H9 (cell line): ENCODE data around the gene ATP1B2. TPM values are rescaled to one million over a fixed set of nuclear protein-coding genes. Genes with fewer than 3 reads are reported as not detected.

Experiments
- DNase-seq: peaks from one replicate; pipeline ENCODE4 v3.0.0-alpha.2; 2017
- H2AFZ ChIP-seq: one replicate; pipeline ENCODE4 v1.6.1; 2013; ENCODE audit warnings: mild to moderate bottlenecking, low read length, control low read depth, moderate library complexity
- H2AK5ac ChIP-seq: 2 replicates; pipeline ENCODE4 v1.6.1; 2013; ENCODE audit warnings: low read length, control low read depth, mixed read lengths; ENCODE audit not compliant: insufficient read length
- H2BK120ac ChIP-seq: one replicate; pipeline ENCODE4 v1.6.1; 2013; ENCODE audit warnings: low read depth, mild to moderate bottlenecking, low read length, control low read depth, inconsistent platforms; ENCODE audit not compliant: poor library complexity, severe bottlenecking
- H2BK12ac ChIP-seq: 2 replicates; pipeline ENCODE4 v1.6.1; 2013; ENCODE audit warnings: low read length, control low read depth, mixed read lengths, low read depth; ENCODE audit not compliant: insufficient read length
- H2BK15ac ChIP-seq: 2 replicates; pipeline ENCODE4 v1.6.1; 2013; ENCODE audit warnings: low read depth, low read length, control low read depth
- H2BK20ac ChIP-seq: one replicate; pipeline ENCODE4 v1.6.1; 2013; ENCODE audit warnings: low read depth, mild to moderate bottlenecking, low read length, control low read depth, inconsistent platforms; ENCODE audit not compliant: poor library complexity, severe bottlenecking
- H2BK5ac ChIP-seq: 2 replicates; pipeline ENCODE4 v1.6.1; 2013; ENCODE audit warnings: low read length, control low read depth, mixed read lengths; ENCODE audit not compliant: insufficient read length
- H3K14ac ChIP-seq: 2 replicates; pipeline ENCODE4 v1.6.1; 2013; ENCODE audit warnings: low read length, control low read depth; ENCODE audit not compliant: insufficient read depth
- H3K18ac ChIP-seq: 2 replicates; pipeline ENCODE4 v1.6.1; 2013; ENCODE audit warnings: low read depth, mild to moderate bottlenecking, mixed read lengths, low read length, control low read depth; ENCODE audit not compliant: insufficient read length
- H3K23ac ChIP-seq: 2 replicates; pipeline ENCODE4 v1.6.1; 2013; ENCODE audit warnings: low read length, control low read depth, mixed read lengths, low read depth; ENCODE audit not compliant: insufficient read length
- H3K23me2 ChIP-seq: 2 replicates; pipeline ENCODE4 v1.6.1; 2013; ENCODE audit warnings: low read depth, mild to moderate bottlenecking, mixed read lengths, low read length, control low read depth; ENCODE audit not compliant: insufficient read length, poor library complexity, severe bottlenecking
- H3K27ac ChIP-seq: 2 replicates; pipeline ENCODE4 v1.5.1; 2013; ENCODE audit warnings: low read length, control low read depth, mixed read lengths, low read depth; ENCODE audit not compliant: insufficient read length
- H3K27me3 ChIP-seq: 2 replicates; pipeline ENCODE4 v1.6.1; 2013; ENCODE audit warnings: low read length, control low read depth, inconsistent platforms; ENCODE audit not compliant: insufficient read depth
- H3K4ac ChIP-seq: 2 replicates; pipeline ENCODE4 v1.6.1; 2013; ENCODE audit warnings: low read depth, mild to moderate bottlenecking, control low read depth, inconsistent platforms, low read length, moderate library complexity
- H3K4me1 ChIP-seq: 2 replicates; pipeline ENCODE4 v1.6.1; 2013; ENCODE audit warnings: low read length, control low read depth, inconsistent platforms; ENCODE audit not compliant: insufficient read depth
- H3K4me2 ChIP-seq: 2 replicates; pipeline ENCODE4 v1.6.1; 2013; ENCODE audit warnings: low read length, control low read depth, mixed read lengths; ENCODE audit not compliant: insufficient read length, insufficient read depth
- H3K56ac ChIP-seq: 2 replicates; pipeline ENCODE4 v1.6.1; 2013; ENCODE audit warnings: low read depth, mild to moderate bottlenecking, mixed read lengths, low read length, control low read depth; ENCODE audit not compliant: insufficient read length
- H3K79me1 ChIP-seq: 2 replicates; pipeline ENCODE4 v1.6.1; 2013; ENCODE audit warnings: low read depth, mild to moderate bottlenecking, moderate library complexity, low read length, control low read depth, inconsistent platforms; ENCODE audit not compliant: insufficient read depth, poor library complexity, severe bottlenecking
- H3K79me2 ChIP-seq: 2 replicates; pipeline ENCODE4 v1.6.1; 2013; ENCODE audit warnings: low read length, control low read depth, inconsistent platforms; ENCODE audit not compliant: insufficient read depth
- H3K9ac ChIP-seq: 2 replicates; pipeline ENCODE4 v1.6.1; 2013; ENCODE audit warnings: low read length, control low read depth, mixed read lengths; ENCODE audit not compliant: insufficient read length; ENCODE audit errors: extremely low read depth
- H3K9me3 ChIP-seq: one replicate; pipeline ENCODE4 v1.6.1; 2013; ENCODE audit warnings: low read depth, low read length, inconsistent platforms; ENCODE audit not compliant: control insufficient read depth
- H3T11ph ChIP-seq: one replicate; pipeline ENCODE4 v1.6.1; 2013; ENCODE audit warnings: mild to moderate bottlenecking, low read length, control low read depth, inconsistent platforms
- H4K20me1 ChIP-seq: one replicate; pipeline ENCODE4 v1.6.1; 2013; ENCODE audit not compliant: control insufficient read depth, insufficient read length, insufficient read depth
- H4K5ac ChIP-seq: 2 replicates; pipeline ENCODE4 v1.6.1; 2013; ENCODE audit warnings: low read depth, mild to moderate bottlenecking, mixed read lengths, low read length, control low read depth; ENCODE audit not compliant: insufficient read length
- H4K8ac ChIP-seq: replicated peaks from 2 replicates; pipeline ENCODE4 v1.6.1; 2013; ENCODE audit warnings: low read length, control low read depth, mixed read lengths, low read depth; ENCODE audit not compliant: insufficient read length
- H4K91ac ChIP-seq: 2 replicates; pipeline ENCODE4 v1.6.1; 2013; ENCODE audit warnings: low read depth, mild to moderate bottlenecking, moderate library complexity, mixed read lengths, low read length, control low read depth; ENCODE audit not compliant: insufficient read length
- H3K27ac Mint-ChIP-seq, 3 experiments: 2 replicates in 2 of 3; 3 replicates in 1 of 3; pipeline ENCODE4 v1.8.0; 2020 to 2021; ENCODE audit warnings: mixed read lengths in 3 of 3, mild to moderate bottlenecking in 1 of 3, moderate library complexity in 1 of 3
- H3K27me3 Mint-ChIP-seq: 2 replicates; pipeline ENCODE4 v1.8.0; 2021; ENCODE audit warnings: low read depth, mild to moderate bottlenecking, moderate library complexity, mixed read lengths
- H3K36me3 Mint-ChIP-seq, 3 experiments: 2 replicates in 2 of 3; 3 replicates in 1 of 3; pipeline ENCODE4 v1.8.0; 2020 to 2021; ENCODE audit warnings: low read depth in 3 of 3, mixed read lengths in 3 of 3; ENCODE audit not compliant: insufficient read depth in 1 of 3
- H3K4me1 Mint-ChIP-seq, 2 experiments: 2 replicates each; pipeline ENCODE4 v1.8.0; 2020; ENCODE audit warnings: mixed read lengths in 2 of 2
- H3K4me3 Mint-ChIP-seq, 2 experiments: 2 replicates in 1 of 2; 3 replicates in 1 of 2; pipeline ENCODE4 v1.8.0; 2020 to 2021; ENCODE audit warnings: mild to moderate bottlenecking in 2 of 2, mixed read lengths in 2 of 2, moderate library complexity in 1 of 2
- H3K9me3 Mint-ChIP-seq, 2 experiments: 2 replicates in 1 of 2; 3 replicates in 1 of 2; pipeline ENCODE4 v1.8.0; 2020; ENCODE audit warnings: mild to moderate bottlenecking in 2 of 2, mixed read lengths in 2 of 2, moderate library complexity in 1 of 2
- CTCF ChIP-seq: fragments of 200-600 bp; sonication (generic); conservative IDR thresholded peaks from 3 replicates; pipeline ENCODE4 v1.8.0; 2021; ENCODE audit warnings: antibody characterized with exemption, mild to moderate bottlenecking
- whole genome bisulfite sequencing: extraction: QIAGEN DNeasy Blood & Tissue Kit; methylation state at CpG from one replicate; pipeline ENCODE4 v1.1.7; 2013; ENCODE audit warnings: missing lambda C conversion rate, low lambda C conversion rate, mixed read lengths; ENCODE audit not compliant: insufficient read length; ENCODE audit errors: extremely low coverage; 5-methylcytosine and 5-hydroxymethylcytosine counted together
- total RNA-seq: library from RNA; stranded (reverse); gene quantifications from 2 replicates; pipeline ENCODE4 v1.2.1, GENCODE V29; 2021

The ATP1B2 gene
- total RNA-seq, 1 experiment from 2014 or later: 16.2 TPM

GRCh38 chr17:7697828-7698588 is 47.3 kb downstream of the ATP1B2 start:
- Mint-ChIP-seq H3K4me1 (peaks cover 0 to 2% of the 10 kb centered on the region in 2 experiments; a peak in 2 of 4 replicates), H3K4me3 (no peak overlapping the region), H3K27me3 (no peaks in the 10 kb centered on the region), H3K9me3 (no peaks in the 10 kb centered on the region; a peak in 1 of 5 replicates), H3K27ac (no peak overlapping the region), H3K36me3 (peaks cover 18 to 42% (median 38%) of the 10 kb centered on the region in 3 experiments; a peak in 6 of 7 replicates)
- Histone ChIP-seq H2BK5ac (no peak overlapping the region), H4K5ac (no peak overlapping the region), H3K23me2 (no peaks in the 10 kb centered on the region), H2BK120ac (no peak overlapping the region), H3K4ac (no peak overlapping the region), H3K79me1 (no peaks in the 10 kb centered on the region), H3T11ph (no peak overlapping the region), H2AK5ac (no peak overlapping the region), H3K18ac (no peak overlapping the region), H4K8ac (no peak overlapping the region), H3K27ac (no peak overlapping the region), H3K14ac (no peak overlapping the region), H2BK20ac (no peak overlapping the region), H3K9me3 (no peaks in the 10 kb centered on the region), H3K27me3 (no peaks in the 10 kb centered on the region), H3K4me2 (no peak overlapping the region), H2BK15ac (no peak overlapping the region), H2BK12ac (no peak overlapping the region), H3K23ac (no peak overlapping the region), H2AFZ (no peak overlapping the region), H3K56ac (no peak overlapping the region), H4K91ac (no peak overlapping the region), H4K20me1 (no peaks in the 10 kb centered on the region), H3K79me2 (no peaks in the 10 kb centered on the region), H3K9ac (no peak overlapping the region), H3K4me1 (no peaks in the 10 kb centered on the region)
- no CpG with 5 or more reads among the region's 4 CpGs for WGBS
- TF ChIP-seq CTCF: no peak
- DNase-seq: no peak
